Esophagus squamous epithelium (tissue), 5 donors: ENCODE results near the gene KHDRBS1. TPM values are rescaled to one million over a fixed set of nuclear protein-coding genes. Genes with fewer than 3 reads are reported as not detected.
A peak's percentile ranks its signal among the peaks of the same experiment; 100 is the strongest.
"Not testable (repeated sequence)": the region's sequence is repeated elsewhere in the genome, so short reads cannot be mapped to it uniquely, and the experiment has no call there.

Experiments used
- DNase-seq: peaks from one replicate; lab custom pipeline; 2025; lab: John Stamatoyannopoulos, UW
- H3K27ac ChIP-seq, 4 donors: fragments of 200-600 bp; sonication (generic); one replicate each; pipeline ENCODE4 v1.5.1; 2016 to 2019; ENCODE audit warnings: mild to moderate bottlenecking in 1 of 4
- H3K27me3 ChIP-seq, 4 donors: fragments of 200-600 bp; sonication (generic); 1 replicate in 3 of 4; 2 replicates in 1 of 4; pipeline versions ENCODE4 v1.5.1 to v1.6.0; 2017 to 2021; ENCODE audit warnings: antibody characterized with exemption in 1 of 4
- H3K36me3 ChIP-seq, 3 donors: fragments of 200-600 bp; sonication (generic); one replicate each; pipeline ENCODE4 v1.5.1; 2016 to 2019
- H3K4me1 ChIP-seq, 3 donors: fragments of 200-600 bp; sonication (generic); one replicate each; pipeline ENCODE4 v1.5.1; 2017 to 2019
- H3K4me3 ChIP-seq, 4 donors: fragments of 200-600 bp; sonication (generic); 1 replicate in 3 of 4; 2 replicates in 1 of 4; pipeline ENCODE4 v1.5.1; 2016 to 2019; ENCODE audit warnings: mild to moderate bottlenecking in 2 of 4, moderate library complexity in 1 of 4
- H3K9me3 ChIP-seq, 3 donors: fragments of 200-600 bp; sonication (generic); one replicate each; pipeline ENCODE4 v1.5.1; 2016 to 2019
- POLR2A ChIP-seq, 4 donors: fragments of 450-650 bp; IDR thresholded peaks; one replicate each; pipeline ENCODE4 v1.6.1; 2017; ENCODE audit warnings: antibody characterized with exemption in 4 of 4, mild to moderate bottlenecking in 4 of 4, moderate library complexity in 3 of 4
- WGBS, 2 donors: methylation state at CpG; one replicate each; pipeline ENCODE4 v1.1.5; 2018; 5-methylcytosine and 5-hydroxymethylcytosine counted together
- intact Hi-C: fragments of 100-400 bp; cut with DNase I; formaldehyde crosslinking; loops from one replicate; pipeline ENCODE4 v1.15.0; 2022
- total RNA-seq, 4 donors: library from RNA; depleted of rRNA; stranded (reverse); fragments of >200 nt; gene quantifications; one replicate each; pipeline ENCODE4 v1.1.0, GENCODE V29; 2016
- TF ChIP-seq, protein P1 (sequence below), 6 experiments: fragments of 450-650 bp in 4 of 6; fragments of 200-600 bp in 2 of 6; sonication (generic) in 2 of 6; IDR thresholded peaks; one replicate each; pipeline ENCODE4 v1.5.1; 2016 to 2019; ENCODE audit warnings: antibody characterized with exemption in 6 of 6, mild to moderate bottlenecking in 4 of 6, moderate library complexity in 4 of 6
- donor health status: DM: yes; HTN: yes; CAD: no.

KHDRBS1 gene
- total RNA-seq, 4 donors from 2014 or later, result 56.5 to 72.4 (median 70.8) TPM

DNA sequence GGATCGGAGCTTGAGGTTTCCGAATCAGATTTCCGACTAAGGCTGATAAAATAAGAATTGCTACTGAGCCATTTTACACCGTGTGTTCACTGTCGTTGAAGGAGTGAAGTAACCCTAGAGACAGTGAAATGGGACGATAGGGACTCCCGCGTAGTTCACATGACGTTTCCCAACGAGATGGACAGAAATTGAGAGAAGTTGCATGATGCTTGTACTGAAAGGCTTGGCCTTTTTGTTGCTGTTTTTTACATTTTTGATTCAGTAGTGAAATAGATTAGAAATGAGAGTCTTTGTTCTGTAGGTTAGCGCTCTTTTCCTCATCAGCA lies 1.2 kb downstream of the KHDRBS1 start:
- H3K27me3 ChIP-seq, result no peaks in the 10 kb centered on the region
- no peak for TF ChIP-seq POLR2A (IDR thresholded peaks at IDR 0.05)
- TF ChIP-seq, protein P1, sequence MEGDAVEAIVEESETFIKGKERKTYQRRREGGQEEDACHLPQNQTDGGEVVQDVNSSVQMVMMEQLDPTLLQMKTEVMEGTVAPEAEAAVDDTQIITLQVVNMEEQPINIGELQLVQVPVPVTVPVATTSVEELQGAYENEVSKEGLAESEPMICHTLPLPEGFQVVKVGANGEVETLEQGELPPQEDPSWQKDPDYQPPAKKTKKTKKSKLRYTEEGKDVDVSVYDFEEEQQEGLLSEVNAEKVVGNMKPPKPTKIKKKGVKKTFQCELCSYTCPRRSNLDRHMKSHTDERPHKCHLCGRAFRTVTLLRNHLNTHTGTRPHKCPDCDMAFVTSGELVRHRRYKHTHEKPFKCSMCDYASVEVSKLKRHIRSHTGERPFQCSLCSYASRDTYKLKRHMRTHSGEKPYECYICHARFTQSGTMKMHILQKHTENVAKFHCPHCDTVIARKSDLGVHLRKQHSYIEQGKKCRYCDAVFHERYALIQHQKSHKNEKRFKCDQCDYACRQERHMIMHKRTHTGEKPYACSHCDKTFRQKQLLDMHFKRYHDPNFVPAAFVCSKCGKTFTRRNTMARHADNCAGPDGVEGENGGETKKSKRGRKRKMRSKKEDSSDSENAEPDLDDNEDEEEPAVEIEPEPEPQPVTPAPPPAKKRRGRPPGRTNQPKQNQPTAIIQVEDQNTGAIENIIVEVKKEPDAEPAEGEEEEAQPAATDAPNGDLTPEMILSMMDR (IDR thresholded peaks at IDR 0.05), result no peak
- intact Hi-C loops, result no loop called here
- H3K36me3 ChIP-seq, result peaks cover 0 to 8% (median 0%) of the 10 kb centered on the region in 3 donors
- WGBS, 2 donors, result 0% methylated on average over 11 of the region's 11 CpGs
- H3K27ac ChIP-seq, result peak overlapping the region; percentile 95 to 100 (median 98)
- no peak for DNase-seq
- peaks cover 8 to 59% (median 32%) of the 10 kb centered on the region in 3 donors for H3K4me1 ChIP-seq
- H3K4me3 ChIP-seq, result peak overlapping the region; percentile 69 to 99 (median 91)
- H3K9me3 ChIP-seq, result no peaks in the 10 kb centered on the region

DNA sequence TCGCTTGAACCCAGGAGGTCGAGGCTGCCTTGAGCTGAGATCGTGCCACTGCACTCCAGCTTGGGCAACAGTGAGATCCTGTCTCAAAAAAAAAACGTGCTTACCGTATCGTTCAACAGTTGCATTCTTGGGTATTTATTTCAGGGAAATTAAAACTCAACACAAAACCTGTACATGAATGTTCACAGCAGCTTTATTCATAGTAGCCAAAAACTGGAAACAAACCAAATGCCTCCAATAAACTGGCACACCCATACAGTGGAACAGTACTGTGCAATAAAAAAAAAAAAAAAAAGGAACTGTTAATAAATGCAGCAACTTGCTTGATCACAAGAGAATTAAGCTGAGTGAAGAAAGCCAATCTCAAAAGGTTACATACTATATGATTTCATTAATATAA lies 6.7 kb downstream of the KHDRBS1 start:
- H3K27ac ChIP-seq, result peak overlapping the region in 3 of 4 donors; percentile 40 to 71 (median 41)
- H3K9me3 ChIP-seq, result no peaks in the 10 kb centered on the region
- no peaks in the 10 kb centered on the region for H3K27me3 ChIP-seq
- peaks cover 0 to 42% (median 4%) of the 10 kb centered on the region in 3 donors for H3K36me3 ChIP-seq
- no peak overlapping the region for H3K4me3 ChIP-seq
- 20 to 37% methylated on average over 6 of the region's 6 CpGs for WGBS, 2 donors
- peaks cover 13 to 91% (median 56%) of the 10 kb centered on the region in 3 donors for H3K4me1 ChIP-seq
- intact Hi-C loops, result no loop called here
- DNase-seq, result no peak
- TF ChIP-seq, protein P1 (IDR thresholded peaks at IDR 0.05), result no peak
- TF ChIP-seq POLR2A (IDR thresholded peaks at IDR 0.05), result no peak

DNA sequence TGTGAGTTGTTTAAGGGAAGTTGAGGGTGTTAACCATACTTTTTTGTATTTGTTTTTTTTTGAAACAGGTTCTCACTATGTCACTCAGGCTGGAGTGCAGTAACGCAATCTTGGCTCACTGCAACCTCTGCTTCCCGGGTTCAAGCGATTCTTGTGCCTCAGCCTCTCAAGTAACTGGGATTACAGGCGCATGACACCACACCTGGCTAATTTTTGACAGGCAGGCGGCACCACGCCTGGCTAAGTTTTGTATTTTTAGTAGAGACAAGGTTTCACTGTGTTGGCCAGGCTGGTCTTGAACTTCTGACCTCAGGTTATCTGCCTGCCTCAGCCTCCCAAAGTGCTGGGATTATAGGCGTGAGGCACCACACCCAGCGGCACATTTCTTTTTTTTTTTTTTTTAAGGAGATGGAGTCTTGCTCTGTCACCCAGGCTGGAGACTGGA lies 7.9 kb downstream of the KHDRBS1 start:
- H3K4me1 ChIP-seq, result peaks cover 13 to 86% (median 50%) of the 10 kb centered on the region in 3 donors
- 68 to 72% methylated on average over 4 to 8 of the region's 8 CpGs for WGBS, 2 donors

GRCh38 chr1:32023351-32023750 lies 9.7 kb downstream of the KHDRBS1 start:
- intact Hi-C loops, result no loop called here
- no peak for DNase-seq
- Histone ChIP-seq H3K4me1 (peaks cover 13 to 77% (median 40%) of the 10 kb centered on the region in 3 donors), H3K27ac (peak overlapping the region in 1 of 4 donors; percentile 39), H3K9me3 (no peaks in the 10 kb centered on the region), H3K36me3 (peaks cover 0 to 39% (median 4%) of the 10 kb centered on the region in 3 donors), H3K27me3 (no peaks in the 10 kb centered on the region), H3K4me3 (no peak overlapping the region)
- 56 to 66% methylated on average over 3 of the region's 3 CpGs for WGBS, 2 donors
- TF ChIP-seq POLR2A (IDR thresholded peaks at IDR 0.05), result no peak
- TF ChIP-seq, protein P1 (IDR thresholded peaks at IDR 0.05), result no peak

More for the DNA sequence above, 7.9 kb downstream of the KHDRBS1 start:
- intact Hi-C loops, H3K27ac ChIP-seq, H3K27me3 ChIP-seq, DNase-seq, H3K4me3 ChIP-seq, H3K9me3 ChIP-seq: not testable (repeated sequence)
- peaks cover 0 to 46% (median 4%) of the 10 kb centered on the region in 3 donors for H3K36me3 ChIP-seq

DNA sequence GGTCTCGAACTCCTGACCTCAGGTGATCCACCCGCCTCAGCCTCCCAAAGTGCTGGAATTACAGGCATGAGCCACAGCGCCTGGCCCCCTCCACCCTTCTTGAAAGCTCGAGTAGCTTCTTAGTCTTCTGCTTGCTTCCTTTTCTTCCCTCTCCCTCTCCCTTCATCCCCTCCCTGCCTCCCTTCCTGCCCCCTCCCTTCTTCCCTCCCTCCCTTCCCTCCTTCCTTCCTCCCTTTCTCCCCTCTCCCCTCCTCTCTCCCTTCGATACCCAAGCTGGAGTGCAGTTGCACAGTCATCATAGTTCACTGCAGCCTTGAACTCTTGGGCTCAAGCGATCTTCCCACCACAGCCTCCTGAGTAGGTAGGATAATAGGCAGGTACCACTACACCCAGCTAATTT lies 11.8 kb downstream of the KHDRBS1 start:
- Histone ChIP-seq H3K27ac (no peak overlapping the region), H3K4me1 (peaks cover 0 to 75% (median 21%) of the 10 kb centered on the region in 3 donors), H3K4me3 (no peak overlapping the region), H3K27me3 (no peaks in the 10 kb centered on the region), H3K36me3 (peaks cover 0 to 38% (median 4%) of the 10 kb centered on the region in 3 donors), H3K9me3 (no peaks in the 10 kb centered on the region)
- DNase-seq, result no peak
- TF ChIP-seq POLR2A (IDR thresholded peaks at IDR 0.05), result no peak
- TF ChIP-seq, protein P1 (IDR thresholded peaks at IDR 0.05), result no peak
- WGBS, 2 donors, result 86 to 87% methylated on average over 6 of the region's 6 CpGs
- intact Hi-C loops, result no loop called here
